Type B pancreatic cell (in vitro differentiated cells): ENCODE measurements around the gene PITRM1. TPM values are rescaled to one million over a fixed set of nuclear protein-coding genes. Genes with fewer than 3 reads are reported as not detected.

Source experiments
- DNase-seq: peaks from one replicate; pipeline ENCODE4 v3.0.0; 2021; ENCODE audit warnings: mixed read lengths; ENCODE audit not compliant: unreplicated experiment; ENCODE audit errors: extremely low spot score
- H3K27ac Mint-ChIP-seq: 2 replicates; pipeline ENCODE4 v1.8.0; 2021; ENCODE audit warnings: mild to moderate bottlenecking, mixed read lengths
- H3K27me3 Mint-ChIP-seq: 2 replicates; pipeline ENCODE4 v1.8.0; 2021; ENCODE audit warnings: mixed read lengths
- H3K36me3 Mint-ChIP-seq: 2 replicates; pipeline ENCODE4 v1.8.0; 2021; ENCODE audit warnings: mixed read lengths
- H3K4me1 Mint-ChIP-seq: one replicate; pipeline ENCODE4 v1.8.0; 2021; ENCODE audit warnings: mixed read lengths; ENCODE audit not compliant: unreplicated experiment
- H3K4me3 Mint-ChIP-seq: 2 replicates; pipeline ENCODE4 v1.8.0; 2021; ENCODE audit warnings: mild to moderate bottlenecking, mixed read lengths
- H3K9me3 Mint-ChIP-seq: 2 replicates; pipeline ENCODE4 v1.8.0; 2021; ENCODE audit warnings: mixed read lengths
- CTCF ChIP-seq: fragments of 200-600 bp; sonication (generic); conservative IDR thresholded peaks from 2 replicates; pipeline ENCODE4 v1.5.0; 2021; ENCODE audit warnings: antibody characterized with exemption, mild to moderate bottlenecking
- total RNA-seq: library from RNA; stranded (reverse); gene quantifications from 2 replicates; pipeline ENCODE4 v1.2.1, GENCODE V29; 2021; ENCODE audit warnings: low replicate concordance

Gene PITRM1
- total RNA-seq, 1 donor from 2014 or later, result 62.3 TPM

- H3K4me1 Mint-ChIP-seq, result no peaks in the 10 kb centered on the region
- no peak for DNase-seq
- TF ChIP-seq CTCF, result no peak
- peaks cover 44% of the 10 kb centered on the region for H3K36me3 Mint-ChIP-seq
- no peaks in the 10 kb centered on the region for H3K9me3 Mint-ChIP-seq
- no peak overlapping the region for H3K4me3 Mint-ChIP-seq
- H3K27ac Mint-ChIP-seq, result no peak overlapping the region
- H3K27me3 Mint-ChIP-seq, result no peaks in the 10 kb centered on the region
Measured at GRCh38 chr10:3136336-3136735, 36.2 kb downstream of the PITRM1 start.

- Mint-ChIP-seq H3K36me3 (peaks cover 39% of the 10 kb centered on the region), H3K4me1 (no peaks in the 10 kb centered on the region), H3K27ac (no peak overlapping the region), H3K27me3 (no peaks in the 10 kb centered on the region), H3K4me3 (no peak overlapping the region), H3K9me3 (no peaks in the 10 kb centered on the region)
- no peak for TF ChIP-seq CTCF
- no peak for DNase-seq
Measured at GRCh38 chr10:3135006-3135405, 37.6 kb downstream of the PITRM1 start.

GRCh38 chr10:3133948-3134347 lies 38.6 kb downstream of the PITRM1 start:
- H3K9me3 Mint-ChIP-seq, result no peaks in the 10 kb centered on the region
- H3K36me3 Mint-ChIP-seq, result peaks cover 41% of the 10 kb centered on the region
- no peak for DNase-seq
- H3K27ac Mint-ChIP-seq, result no peak overlapping the region
- H3K27me3 Mint-ChIP-seq, result no peaks in the 10 kb centered on the region
- no peak overlapping the region for H3K4me3 Mint-ChIP-seq
- H3K4me1 Mint-ChIP-seq, result no peaks in the 10 kb centered on the region
- TF ChIP-seq CTCF, result no peak

GRCh38 chr10:3132036-3133025 lies 40.3 kb downstream of the PITRM1 start:
- H3K36me3 Mint-ChIP-seq, result peaks cover 34% of the 10 kb centered on the region
- H3K27me3 Mint-ChIP-seq, result no peaks in the 10 kb centered on the region
- peaks cover 4% of the 10 kb centered on the region for H3K4me1 Mint-ChIP-seq
- DNase-seq, result no peak
- H3K4me3 Mint-ChIP-seq, result no peak overlapping the region
- H3K27ac Mint-ChIP-seq, result no peak overlapping the region
- H3K9me3 Mint-ChIP-seq, result no peaks in the 10 kb centered on the region
- no peak for TF ChIP-seq CTCF

- H3K27ac Mint-ChIP-seq, result no peak overlapping the region
- DNase-seq, result no peak
- H3K4me1 Mint-ChIP-seq, result peaks cover 14% of the 10 kb centered on the region
- H3K27me3 Mint-ChIP-seq, result no peaks in the 10 kb centered on the region
- H3K4me3 Mint-ChIP-seq, result no peak overlapping the region
- TF ChIP-seq CTCF, result no peak
- H3K36me3 Mint-ChIP-seq, result peaks cover 34% of the 10 kb centered on the region
- no peaks in the 10 kb centered on the region for H3K9me3 Mint-ChIP-seq
Measured at GRCh38 chr10:3131098-3131497, 41.5 kb downstream of the PITRM1 start.
